GM12892 (cell line): ENCODE results near the gene ZNF438.

Experiments
- POLR2A ChIP-seq: IDR thresholded peaks from 2 replicates; pipeline ENCODE4 v1.6.1; 2011; ENCODE audit warnings: low read depth, low read length, control low read depth
- POLR2AphosphoS5 ChIP-seq: IDR thresholded peaks from 2 replicates; pipeline ENCODE4 v1.6.1; 2011; ENCODE audit warnings: low read depth, low read length, control low read depth

- TF ChIP-seq POLR2A (no peak), POLR2AphosphoS5 (no peak)
Measured at GRCh38 chr10:31071232-31072005, 39.8 kb upstream of the ZNF438 start.
